GM12878 (cell line): ENCODE measurements around the gene HNF4A. TPM values are rescaled to one million over a fixed set of nuclear protein-coding genes. Genes with fewer than 3 reads are reported as not detected.

Experiments used
- ATAC-seq: fragments of 200-7000 bp; cut with Tn5 transposase; 3 replicates; pipeline ENCODE4 v1.9.1; 2020; ENCODE audit warnings: mild to moderate bottlenecking, moderate library complexity
- BruUV-seq: library from RNA; stranded (reverse); fragments of 400-500 nt; replicated peaks from 2 replicates; lab custom pipeline; 2021; lab: Mats Ljungman, UMichigan
- CTCF ChIA-PET: fragments of 300-600 bp; sonication (Branson Sonifier 250); formaldehyde crosslinking; extraction: SDS; loops from one replicate; lab custom pipeline; 2021; ENCODE audit warnings: inconsistent platforms; lab: Yijun Ruan, JAX
- POLR2A ChIA-PET: fragments of 350-600 bp; formaldehyde crosslinking; extraction: SDS; loops from one replicate; lab custom pipeline; 2021; ENCODE audit warnings: inconsistent platforms; lab: Charles Lee
- RAD21 ChIA-PET: fragments of 300-600 bp; sonication (Branson Sonifier 250); formaldehyde crosslinking; loops from one replicate; lab custom pipeline; 2023; ENCODE audit warnings: antibody characterized with exemption; ENCODE audit not compliant: unreplicated experiment; lab: Charles Lee
- SMC1A ChIA-PET: fragments of 300-600 bp; sonication (Branson Sonifier 250); formaldehyde crosslinking; loops from one replicate; lab custom pipeline; 2023; ENCODE audit not compliant: unreplicated experiment, uncharacterized antibody; lab: Charles Lee
- DNase-seq: peaks from one replicate; pipeline ENCODE4 v3.0.0-alpha.2; 2011; ENCODE audit warnings: low read depth, low spot score
- FAIRE-seq: peaks from 3 replicates; lab custom pipeline; 2011; peaks lifted over from hg19 to GRCh38; lab: Jason Lieb, UNC
- H2AFZ ChIP-seq: 2 replicates; pipeline ENCODE4 v1.6.0; 2011; ENCODE audit warnings: low read depth, low read length, control low read depth; ENCODE audit not compliant: control insufficient read depth
- H3K27ac ChIP-seq: 2 replicates; pipeline ENCODE4 v1.5.1; 2011; ENCODE audit warnings: control low read depth; ENCODE audit not compliant: control insufficient read depth, insufficient read depth
- H3K27me3 ChIP-seq, 2 experiments: replicated peaks in 1 of 2; 2 replicates each; pipeline versions ENCODE4 v1.6.0 to v1.6.1; 2011; ENCODE audit warnings: low read length in 1 of 2; ENCODE audit not compliant: control insufficient read depth in 2 of 2, insufficient read depth in 2 of 2
- H3K36me3 ChIP-seq, 2 experiments: 2 replicates each; pipeline ENCODE4 v1.5.1; 2011; ENCODE audit warnings: low read length in 1 of 2; ENCODE audit not compliant: control insufficient read depth in 2 of 2, insufficient read depth in 2 of 2
- H3K4me1 ChIP-seq: 2 replicates; pipeline ENCODE4 v1.6.1; 2011; ENCODE audit warnings: mild to moderate bottlenecking, low read length, moderate library complexity, mixed read lengths; ENCODE audit not compliant: control insufficient read depth, insufficient read depth
- H3K4me2 ChIP-seq: 2 replicates; pipeline ENCODE4 v1.6.0; 2011; ENCODE audit warnings: control low read depth; ENCODE audit not compliant: control insufficient read depth, insufficient read depth
- H3K4me3 ChIP-seq: fragments of 200-600 bp; sonication (generic); 2 replicates; pipeline ENCODE4 v1.5.1; 2016
- H3K79me2 ChIP-seq: 2 replicates; pipeline ENCODE4 v1.6.0; 2011; ENCODE audit warnings: low read length; ENCODE audit not compliant: control insufficient read depth, insufficient read depth
- H3K9ac ChIP-seq: 2 replicates; pipeline ENCODE4 v1.8.0; 2011; ENCODE audit warnings: low read length, control low read depth, mixed read lengths; ENCODE audit not compliant: control insufficient read depth, insufficient read depth
- H3K9me3 ChIP-seq: replicated peaks from 3 replicates; pipeline ENCODE4 v1.5.1; 2011; ENCODE audit warnings: mild to moderate bottlenecking, low read length; ENCODE audit not compliant: control insufficient read depth, insufficient read depth
- H4K20me1 ChIP-seq: 2 replicates; pipeline ENCODE4 v1.6.0; 2011; ENCODE audit not compliant: control insufficient read depth, insufficient read depth
- CBX5 ChIP-seq: sonication (generic); IDR thresholded peaks from 2 replicates; pipeline ENCODE4 v1.6.1; 2016; ENCODE audit warnings: low read depth, moderate library complexity, mild to moderate bottlenecking, inconsistent platforms
- CREB1 ChIP-seq: IDR thresholded peaks from 2 replicates; pipeline ENCODE4 v1.6.1; 2012; ENCODE audit warnings: low read depth, mild to moderate bottlenecking, inconsistent platforms
- HDAC2 ChIP-seq: fragments of 200-600 bp; sonication (generic); IDR thresholded peaks from 2 replicates; pipeline ENCODE4 v1.6.1; 2017
- NR2F1 ChIP-seq: fragments of 450-650 bp; conservative IDR thresholded peaks from 2 replicates; pipeline ENCODE4 v1.6.1; 2017; ENCODE audit warnings: mild to moderate bottlenecking
- RAD21 ChIP-seq: IDR thresholded peaks from 2 replicates; pipeline ENCODE4 v1.6.1; 2011; ENCODE audit warnings: mild to moderate bottlenecking, low read depth, low read length, moderate library complexity; ENCODE audit not compliant: insufficient read depth
- SKIL ChIP-seq: fragments of 450-650 bp; IDR thresholded peaks from 2 replicates; pipeline ENCODE4 v1.6.1; 2017; ENCODE audit warnings: mild to moderate bottlenecking, low read depth, inconsistent platforms; ENCODE audit not compliant: poor library complexity, severe bottlenecking
- SUPT20H ChIP-seq: IDR thresholded peaks from 2 replicates; pipeline ENCODE4 v1.6.1; 2011; ENCODE audit warnings: low read depth, mild to moderate bottlenecking, low read length, moderate library complexity, borderline replicate concordance; ENCODE audit not compliant: control insufficient read depth
- TAF1 ChIP-seq: IDR thresholded peaks from 2 replicates; pipeline ENCODE4 v1.6.1; 2011; ENCODE audit warnings: mild to moderate bottlenecking, low read depth, low read length, borderline replicate concordance
- TCF7 ChIP-seq: IDR thresholded peaks from 2 replicates; pipeline ENCODE4 v1.6.1; 2014; ENCODE audit warnings: antibody characterized with exemption, borderline replicate concordance
- ZNF274 ChIP-seq: IDR thresholded peaks from one replicate; pipeline ENCODE4 v1.8.0; 2011; ENCODE audit not compliant: insufficient read length, insufficient read depth
- ZSCAN29 ChIP-seq: fragments of 450-650 bp; IDR thresholded peaks from 2 replicates; pipeline ENCODE4 v1.6.1; 2017; ENCODE audit warnings: mild to moderate bottlenecking, moderate library complexity
- WGBS: methylation state at CpG from one replicate; pipeline ENCODE4 v1.1.6; 2016; ENCODE audit warnings: low lambda C conversion rate; ENCODE audit not compliant: insufficient replicate concordance, insufficient coverage; ENCODE audit errors: missing lambda C conversion rate; 5-methylcytosine and 5-hydroxymethylcytosine counted together
- in situ Hi-C: fragments of 300-500 bp; cut with MboI; formaldehyde crosslinking; loops from 9 replicates; pipeline ENCODE4 v1.14.3; 2018; ENCODE audit warnings: mixed read lengths
- intact Hi-C: fragments of 100-400 bp; cut with micrococcal nuclease; formaldehyde crosslinking; loops from one replicate; pipeline ENCODE4 v1.14.2; 2022; ENCODE audit not compliant: unreplicated experiment
- polyA plus RNA-seq, 11 experiments: library from polyadenylated mRNA; depleted of rRNA in 4 of 11; unstranded in 6 of 11; stranded (reverse) in 5 of 11; fragments of >200 nt; fragmentation: Nextera tagmentation in 4 of 11; fragmentation: Illumina TruSeq in 1 of 11; extraction: Ambion mirVana in 4 of 11; extraction: Trizol in 1 of 11; gene quantifications; 1 replicate in 1 of 11; 2 replicates in 10 of 11; pipeline versions ENCODE4 v1.2.1 to v1.2.3, GENCODE V29; 2011 to 2016; ENCODE audit warnings: inconsistent platforms in 2 of 11, missing spikeins in 2 of 11, low read depth in 1 of 11
- total RNA-seq, 4 experiments: library from RNA; depleted of rRNA in 3 of 4; stranded (reverse); fragments of >200 nt in 3 of 4; fragmentation: Illumina TruSeq in 1 of 4; extraction: Trizol in 1 of 4; gene quantifications; 2 replicates each; pipeline versions ENCODE4 v1.2.1 to v1.2.3, GENCODE V29; 2013 to 2021
- TF ChIP-seq, protein P1 (sequence below): IDR thresholded peaks from 2 replicates; pipeline ENCODE4 v1.6.1; 2012; ENCODE audit warnings: low read length, inconsistent platforms

HNF4A gene
- total and polyA plus RNA-seq, 10 of the 15 experiments (the other 5 are each of a cell fraction or from before 2014, with no cell fraction given) = 0.21 TPM; not detected in 9

DNA sequence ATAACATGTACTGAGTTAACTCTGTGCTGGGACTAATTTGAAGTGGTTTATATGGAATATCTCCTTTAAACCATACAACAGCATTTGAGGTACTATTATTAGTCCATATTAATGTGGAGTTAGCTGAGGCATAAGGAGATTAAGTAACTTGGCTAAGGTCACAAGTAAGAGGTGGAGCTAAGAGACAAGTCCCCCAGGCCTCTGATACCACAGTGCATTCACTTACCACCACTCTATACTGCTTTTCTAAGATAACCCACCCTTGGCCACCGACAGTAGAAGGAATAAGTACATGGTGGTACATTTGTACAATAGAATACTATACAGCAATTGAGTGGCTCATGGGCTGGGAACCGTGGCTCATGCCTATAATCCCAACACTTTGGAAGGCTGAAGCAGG lies 103.8 kb downstream of the HNF4A start:
- Histone ChIP-seq H3K9ac (no peak overlapping the region), H3K4me2 (no peak overlapping the region), H4K20me1 (no peaks in the 10 kb centered on the region), H2AFZ (no peak overlapping the region), H3K9me3 (no peaks in the 10 kb centered on the region), H3K27ac (no peak overlapping the region), H3K27me3 (no peaks in the 10 kb centered on the region), H3K4me1 (no peaks in the 10 kb centered on the region), H3K36me3 (no peaks in the 10 kb centered on the region), H3K4me3 (no peak overlapping the region), H3K79me2 (no peaks in the 10 kb centered on the region)
- intact Hi-C loops = no loop called here
- 27% methylated on average over 2 of the region's 2 CpGs for WGBS
- POLR2A ChIA-PET = no interaction called here
- BruUV-seq = no TSS peak
- ATAC-seq (no peak), DNase-seq (no peak), FAIRE-seq (no peak)
- CTCF ChIA-PET = interaction anchor here (0.9 to 3.3 kb wide), 6 partner anchors 74 to 245 kb away, joined by 3 to 11 read pairs (median 5); no protein-coding TSS in a partner anchor
- RAD21 ChIA-PET = interaction anchor here (1.1 kb wide), 1 partner anchor 242 kb away, joined by 3 read pairs; no protein-coding TSS in a partner anchor
- in situ Hi-C loops = no loop called here
- TF ChIP-seq SUPT20H = no peak
- no peak for TF ChIP-seq SKIL
- SMC1A ChIA-PET = interaction anchor here (1.5 kb wide), 1 partner anchor 151 kb away, joined by 3 read pairs; no protein-coding TSS in a partner anchor

DNA sequence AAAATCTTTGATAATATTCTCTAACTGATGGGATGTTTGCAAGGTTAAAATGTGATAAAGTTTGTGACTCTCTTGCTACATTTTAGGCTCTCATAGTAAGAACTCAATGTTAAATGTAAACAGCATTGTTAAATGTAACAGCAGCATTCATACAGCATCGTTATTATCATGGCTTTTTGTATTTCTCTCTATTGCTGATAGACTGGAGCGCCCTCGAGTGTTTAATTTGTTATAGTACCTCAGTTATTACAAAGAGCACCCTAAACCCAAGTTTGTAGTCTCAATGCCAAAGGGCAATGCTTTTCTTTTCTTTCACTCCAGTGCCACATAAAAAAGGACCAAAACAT lies 105.3 kb downstream of the HNF4A start:
- intact Hi-C loops = loop anchor here (2.0 to 5.0 kb wide), 2 partner anchors 72 to 243 kb away; no protein-coding TSS in a partner anchor
- peak; percentile 64 for ATAC-seq
- no peak overlapping the region for H3K4me3 ChIP-seq
- 0% methylated on average over 3 of the region's 3 CpGs for WGBS
- no TSS peak for BruUV-seq
- no peaks in the 10 kb centered on the region for H3K9me3 ChIP-seq
- ChIA-PET RAD21 (interaction anchor here (1.0 kb wide), 1 partner anchor 77 kb away, joined by 3 read pairs; no protein-coding TSS in a partner anchor), SMC1A (interaction anchor here (1.1 kb wide), 1 partner anchor 16 kb away, joined by 3 read pairs; the partner anchor contains the start of gene TTPAL), POLR2A (no interaction called here), CTCF (interaction anchor here (1.1 to 3.3 kb wide), 10 partner anchors 8 to 243 kb away, joined by 3 to 11 read pairs (median 4); partner anchors contain the start of gene TTPAL)
- DNase-seq = no peak
- H4K20me1 ChIP-seq = no peaks in the 10 kb centered on the region
- H3K27ac ChIP-seq = no peak overlapping the region
- H3K27me3 ChIP-seq = no peaks in the 10 kb centered on the region
- no peaks in the 10 kb centered on the region for H3K4me1 ChIP-seq
- no peak overlapping the region for H2AFZ ChIP-seq
- no peaks in the 10 kb centered on the region for H3K36me3 ChIP-seq
- H3K9ac ChIP-seq = no peak overlapping the region
- FAIRE-seq = peak; percentile 52
- H3K79me2 ChIP-seq = no peaks in the 10 kb centered on the region
- no peak overlapping the region for H3K4me2 ChIP-seq
- in situ Hi-C loops = no loop called here
- TF ChIP-seq TAF1 (no peak), RAD21 (peak; percentile 52), CBX5 (no peak), NR2F1 (no peak), TCF7 (no peak), CREB1 (no peak), SKIL (no peak), HDAC2 (no peak), ZNF274 (no peak), ZSCAN29 (no peak)
- TF ChIP-seq, protein P1, sequence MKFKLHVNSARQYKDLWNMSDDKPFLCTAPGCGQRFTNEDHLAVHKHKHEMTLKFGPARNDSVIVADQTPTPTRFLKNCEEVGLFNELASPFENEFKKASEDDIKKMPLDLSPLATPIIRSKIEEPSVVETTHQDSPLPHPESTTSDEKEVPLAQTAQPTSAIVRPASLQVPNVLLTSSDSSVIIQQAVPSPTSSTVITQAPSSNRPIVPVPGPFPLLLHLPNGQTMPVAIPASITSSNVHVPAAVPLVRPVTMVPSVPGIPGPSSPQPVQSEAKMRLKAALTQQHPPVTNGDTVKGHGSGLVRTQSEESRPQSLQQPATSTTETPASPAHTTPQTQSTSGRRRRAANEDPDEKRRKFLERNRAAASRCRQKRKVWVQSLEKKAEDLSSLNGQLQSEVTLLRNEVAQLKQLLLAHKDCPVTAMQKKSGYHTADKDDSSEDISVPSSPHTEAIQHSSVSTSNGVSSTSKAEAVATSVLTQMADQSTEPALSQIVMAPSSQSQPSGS = no peak
